HG02885 (cell line): ENCODE data around the gene GUCY1A2.
"Not testable (repeated sequence)": the region's sequence is repeated elsewhere in the genome, so short reads cannot be mapped to it uniquely, and the experiment has no call there.

Experiments used
- ATAC-seq: cut with Tn5 transposase; IDR thresholded peaks from one replicate; pipeline ENCODE4 v1.9.1; 2021; ENCODE audit warnings: mild to moderate bottlenecking; ENCODE audit not compliant: unreplicated experiment, poor library complexity

The GUCY1A2 gene

DNA sequence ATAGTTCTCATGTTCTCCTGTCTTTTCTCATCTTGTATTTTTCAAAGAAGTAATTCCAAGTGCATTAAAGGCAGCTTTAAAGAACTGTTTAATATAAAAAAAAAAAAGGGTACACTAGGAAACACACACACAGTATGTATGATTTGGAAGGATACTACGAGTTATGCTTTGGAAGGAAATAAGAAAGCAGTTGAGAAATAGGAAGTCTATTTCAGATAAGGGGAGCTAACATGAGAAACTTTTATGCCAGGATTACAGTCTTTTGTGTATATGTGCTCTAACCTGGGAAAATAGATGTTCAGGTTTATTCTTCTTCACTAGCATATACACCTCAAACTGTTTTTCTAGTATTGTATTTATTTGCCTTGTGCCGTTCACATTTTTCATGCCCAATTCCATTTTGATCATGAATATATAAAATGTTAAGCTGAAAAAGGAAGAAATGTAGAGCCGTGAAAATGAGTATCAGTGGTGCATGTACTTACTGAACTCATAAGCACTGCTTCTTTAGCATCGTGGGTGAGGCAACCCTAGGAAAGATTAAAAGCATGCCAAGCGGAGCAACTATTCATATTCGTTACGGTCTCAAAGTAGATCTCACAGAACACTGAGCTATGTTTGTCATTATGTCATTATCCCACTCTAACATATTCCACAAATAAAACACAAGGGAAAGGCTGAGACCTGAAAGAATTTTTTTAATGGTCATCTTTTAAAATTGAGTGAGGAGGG lies 59.6 kb downstream of the GUCY1A2 start:
- ATAC-seq = no peak

DNA sequence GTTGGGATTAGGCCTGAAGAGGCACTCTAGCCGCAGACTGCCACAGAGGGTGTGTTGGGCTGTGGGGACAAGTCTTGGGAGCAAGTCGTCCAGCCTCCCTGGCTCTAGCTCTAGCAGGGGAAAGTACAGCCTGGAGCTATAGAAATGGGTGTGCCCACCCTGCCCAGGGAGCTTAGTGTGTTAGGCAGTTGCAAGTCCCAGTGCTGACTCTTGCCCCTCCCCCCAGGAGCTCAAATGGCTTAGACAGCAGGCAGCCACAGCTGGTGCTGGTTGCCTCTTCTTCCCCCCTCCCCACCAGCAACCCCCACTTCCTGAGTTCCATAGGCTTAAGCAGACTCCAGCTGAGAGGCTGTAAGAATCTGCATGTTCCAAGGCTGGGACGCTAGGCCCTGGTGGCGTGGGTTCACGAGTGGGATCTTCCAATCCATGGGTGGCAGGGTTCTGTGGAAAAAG lies 61.2 kb downstream of the GUCY1A2 start:
- ATAC-seq = no peak

DNA sequence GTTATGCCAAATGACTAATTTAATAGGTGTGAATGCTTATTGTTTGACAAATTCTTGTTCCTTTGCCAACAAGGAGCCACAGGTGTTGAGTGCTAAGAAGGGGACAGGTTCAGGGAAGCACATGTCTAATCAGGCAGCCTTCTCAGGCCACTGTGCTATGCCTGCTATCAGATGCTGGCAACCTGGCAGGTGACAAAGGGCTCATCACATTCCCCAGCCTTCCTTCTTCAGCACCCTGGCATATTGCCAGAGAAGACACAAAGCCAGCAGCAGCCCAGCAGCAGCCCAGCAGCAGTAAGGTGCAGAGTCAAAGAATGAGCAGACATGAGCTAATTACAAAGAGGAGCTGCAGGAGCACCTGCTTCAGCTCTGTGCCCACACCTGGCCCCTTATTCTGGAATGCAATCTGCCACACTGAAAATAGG lies 68.2 kb downstream of the GUCY1A2 start:
- no peak for ATAC-seq

DNA sequence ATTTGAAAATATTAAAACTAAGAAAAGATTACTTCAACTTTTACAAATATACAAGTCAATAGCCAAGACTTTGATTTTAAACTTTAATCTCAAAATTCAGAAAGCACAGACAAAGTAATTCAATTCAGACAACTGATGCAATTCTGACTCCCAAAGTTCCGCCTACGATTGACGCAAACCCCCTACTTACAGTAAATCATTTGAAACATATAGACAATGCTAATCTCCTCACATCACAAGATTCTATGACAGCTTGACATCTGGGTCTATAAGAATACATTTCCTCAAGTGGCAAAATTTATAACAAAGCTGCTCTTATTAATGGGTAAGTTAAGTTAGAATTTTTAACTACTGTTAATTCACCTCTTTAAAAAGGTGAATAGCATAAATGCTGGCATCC lies 75.2 kb downstream of the GUCY1A2 start:
- ATAC-seq = no peak

DNA sequence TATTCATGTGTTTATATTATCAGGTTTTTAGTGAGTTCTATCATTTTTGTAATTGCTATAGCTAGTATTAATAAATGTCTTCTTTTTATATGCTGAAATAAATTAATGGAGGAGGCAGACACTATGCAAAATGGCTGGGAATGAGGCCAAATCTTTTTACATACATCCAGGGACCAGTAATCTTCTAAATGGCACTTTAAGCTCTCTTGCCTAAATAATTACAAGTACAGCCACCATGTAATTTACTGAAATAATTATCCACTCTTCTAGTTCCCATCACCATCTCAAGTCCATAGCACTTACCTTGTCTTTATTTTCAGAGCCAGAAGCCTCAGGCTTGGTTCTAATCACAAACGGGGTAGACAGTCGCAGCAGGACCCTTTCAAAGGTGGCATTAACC lies 79.1 kb downstream of the GUCY1A2 start:
- ATAC-seq = no peak

DNA sequence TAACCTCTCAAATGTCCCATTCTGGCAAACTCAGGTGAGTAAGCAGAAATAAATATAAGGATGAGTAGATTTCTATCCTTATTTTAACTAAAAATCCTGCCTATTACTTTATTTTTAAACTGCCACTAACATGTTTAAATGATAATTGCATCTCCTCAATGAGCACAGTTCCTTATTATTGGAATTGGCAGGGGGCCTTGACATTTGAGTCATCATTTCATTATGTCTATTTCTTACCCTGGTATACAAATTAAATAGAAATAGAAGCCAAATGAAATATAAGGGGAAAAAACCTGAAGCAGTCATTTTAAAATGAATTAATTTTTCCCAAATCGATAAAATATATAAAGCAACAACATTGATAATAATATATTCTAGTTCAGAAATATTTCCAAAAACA lies 81.2 kb downstream of the GUCY1A2 start:
- ATAC-seq = no peak

DNA sequence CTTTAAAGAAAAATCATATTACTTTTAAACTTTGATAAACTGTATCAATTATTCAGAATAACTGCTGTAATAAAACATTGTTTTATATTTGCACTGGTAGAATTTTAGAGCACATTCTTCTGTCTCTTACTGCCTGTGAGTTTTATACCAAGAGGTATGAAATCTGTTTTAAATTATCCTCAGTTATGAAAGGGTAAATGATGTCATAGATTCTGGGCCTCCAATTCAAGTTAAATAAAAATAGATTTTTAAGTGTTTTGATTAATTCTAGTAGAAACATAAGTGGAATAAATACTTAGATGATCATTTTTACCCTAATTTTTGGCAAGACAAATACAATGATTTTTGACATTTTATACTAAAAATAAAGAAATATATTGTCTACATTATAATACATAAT lies 93.0 kb downstream of the GUCY1A2 start:
- ATAC-seq = no peak

DNA sequence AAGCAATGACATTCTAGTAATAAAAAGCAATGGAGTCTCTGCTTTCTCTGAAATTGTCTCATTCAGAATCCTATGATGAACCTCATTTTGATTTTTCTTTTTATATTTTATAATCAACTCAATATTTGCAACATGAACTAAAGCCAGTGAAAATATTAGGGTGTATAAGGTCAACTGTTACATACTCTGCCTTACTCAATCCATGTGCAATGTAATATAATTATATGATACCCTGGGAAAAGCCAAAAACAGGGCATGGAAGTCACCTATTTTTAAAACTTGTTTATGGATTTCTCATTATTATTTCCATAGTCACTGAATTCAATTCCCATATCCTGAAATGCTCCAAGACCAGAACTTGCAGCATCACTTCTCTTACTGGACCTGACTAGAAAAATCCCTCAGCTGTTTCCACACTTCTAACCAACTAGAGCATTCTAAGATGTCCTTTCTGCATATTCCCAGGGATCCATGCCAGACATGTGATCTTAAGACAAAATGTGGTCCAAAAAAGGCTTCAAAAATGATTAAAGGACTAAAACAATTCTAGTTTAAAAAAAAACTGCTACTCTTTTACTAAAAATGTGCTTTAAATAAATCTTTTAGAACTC lies 97.3 kb downstream of the GUCY1A2 start:
- ATAC-seq = no peak

DNA sequence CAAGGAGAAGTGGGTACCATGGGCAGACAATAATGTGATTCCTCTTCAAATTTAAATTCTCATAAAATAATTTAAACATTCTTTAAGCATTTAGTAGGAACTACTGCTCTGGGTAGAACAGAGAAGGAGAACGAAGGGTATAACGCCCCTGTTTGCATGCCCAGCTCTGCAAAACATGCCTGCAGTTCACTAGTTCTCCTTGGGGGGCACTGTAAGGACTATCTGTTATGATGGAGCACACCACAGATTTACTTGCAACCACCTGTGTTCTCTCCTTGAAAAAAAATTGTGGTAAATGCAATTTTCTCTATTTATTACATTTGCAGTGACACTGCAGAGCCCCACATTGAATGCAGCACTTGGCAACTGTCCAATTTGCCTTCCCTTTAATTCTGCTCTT lies 100.3 kb downstream of the GUCY1A2 start:
- peak; percentile 90 for ATAC-seq

DNA sequence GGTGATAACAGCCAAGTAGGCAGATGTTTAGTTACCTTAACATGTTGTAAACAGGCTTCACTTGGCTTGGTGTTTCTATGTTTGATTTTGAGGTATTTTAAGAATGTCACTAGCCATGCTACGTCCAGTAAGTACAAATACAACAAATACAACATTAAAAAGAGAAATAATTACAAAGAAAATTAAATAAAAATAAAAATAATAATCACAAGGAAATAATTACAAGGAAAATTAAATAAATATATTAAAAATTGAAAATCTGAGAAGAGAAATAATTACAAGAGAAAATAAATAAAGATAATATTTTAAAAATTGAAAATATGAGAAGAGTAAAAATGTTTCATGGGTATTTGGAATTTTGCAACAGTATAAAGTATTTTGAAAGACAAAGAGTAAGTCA lies 103.9 kb downstream of the GUCY1A2 start:
- ATAC-seq = no peak

DNA sequence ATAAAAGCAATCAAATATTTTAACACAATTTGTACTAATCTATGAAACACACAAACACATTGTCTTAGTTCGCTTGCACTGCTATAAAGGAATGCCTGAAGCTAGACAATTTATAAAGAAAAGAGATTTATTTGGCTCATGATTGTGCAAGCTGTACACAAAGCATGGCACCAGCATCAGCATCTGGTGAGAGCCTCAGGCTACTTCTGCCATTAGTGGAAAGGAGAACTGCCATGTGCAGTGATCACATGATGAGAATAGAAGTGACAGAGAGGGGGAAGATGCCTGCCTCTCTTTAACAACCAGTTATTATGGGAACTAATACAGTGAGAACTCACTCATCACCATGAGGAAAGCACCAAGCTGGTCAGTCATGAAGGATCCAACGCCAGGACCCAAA lies 105.1 kb downstream of the GUCY1A2 start:
- no peak for ATAC-seq

DNA sequence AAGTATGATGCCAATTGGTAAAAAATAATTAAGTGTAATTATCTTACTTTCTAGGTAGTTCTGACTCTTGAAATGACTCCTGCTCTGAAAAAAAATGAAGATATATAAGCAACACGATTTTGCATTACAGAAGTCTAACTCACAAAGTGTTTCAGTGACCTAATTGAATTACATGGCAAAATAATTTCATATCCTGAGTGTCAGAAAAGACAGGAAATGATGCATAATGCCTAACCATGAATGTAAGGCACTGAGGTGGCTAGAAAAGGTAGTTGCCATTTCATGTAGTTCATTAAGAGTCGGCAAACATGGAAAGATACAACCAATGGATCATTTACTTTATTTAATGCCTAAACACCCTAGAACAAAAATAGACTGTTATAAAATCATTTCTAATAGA lies 113.5 kb downstream of the GUCY1A2 start:
- ATAC-seq = no peak

DNA sequence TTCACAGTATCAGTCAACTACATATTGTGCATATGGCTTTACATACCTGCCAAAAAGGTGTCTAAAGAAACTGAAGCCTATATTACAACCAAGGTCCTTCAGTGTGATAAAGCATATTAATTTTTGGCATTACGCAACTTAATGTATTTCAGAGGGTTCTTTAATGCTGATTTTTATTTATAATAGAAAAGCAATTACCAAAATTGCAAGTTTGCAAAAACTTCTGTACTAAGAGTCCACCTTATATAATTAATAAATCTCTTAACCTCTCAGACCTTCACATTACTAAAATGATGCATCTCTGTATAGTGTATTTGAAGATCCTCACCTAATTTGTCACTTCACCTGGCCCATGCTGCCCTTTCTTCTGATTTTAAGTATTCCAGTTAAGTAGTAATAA lies 128.6 kb downstream of the GUCY1A2 start:
- no peak for ATAC-seq

DNA sequence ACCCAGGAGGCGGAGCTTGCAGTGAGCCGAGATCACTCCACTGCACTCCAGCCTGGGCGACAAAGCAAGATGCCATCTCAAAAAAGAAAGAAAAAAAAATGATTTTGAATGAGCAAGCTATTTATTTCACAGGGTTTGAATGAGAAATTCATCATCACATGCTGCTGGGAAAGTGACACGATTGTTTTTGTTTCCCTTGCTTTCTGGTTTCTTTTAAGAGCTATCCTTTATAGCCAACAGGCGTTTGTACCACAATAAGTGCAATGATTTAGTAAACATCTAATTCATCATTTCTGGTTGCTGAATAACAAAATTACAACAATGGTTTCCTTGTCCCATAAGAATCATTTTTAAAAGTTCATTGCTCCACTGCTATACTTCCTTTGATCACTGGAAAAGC lies 129.9 kb downstream of the GUCY1A2 start:
- no peak for ATAC-seq

DNA sequence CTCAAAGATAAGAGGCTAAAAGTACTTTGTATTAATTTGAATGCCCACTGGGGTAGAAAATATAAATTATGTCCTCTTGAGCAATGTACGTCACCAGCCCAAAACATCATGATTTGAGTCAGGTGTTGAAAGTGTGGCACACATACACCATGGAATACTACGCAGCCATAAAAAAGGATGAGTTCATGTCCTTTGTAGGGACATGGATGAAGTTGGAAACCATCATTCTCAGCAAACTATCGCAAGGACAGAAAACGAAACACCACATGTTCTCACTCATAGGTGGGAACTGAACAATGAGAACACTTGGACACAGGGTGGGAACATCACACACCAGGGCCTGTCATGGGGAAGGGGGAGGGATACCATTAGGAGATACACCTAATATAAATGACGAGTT lies 134.6 kb downstream of the GUCY1A2 start:
- ATAC-seq = not testable (repeated sequence)

DNA sequence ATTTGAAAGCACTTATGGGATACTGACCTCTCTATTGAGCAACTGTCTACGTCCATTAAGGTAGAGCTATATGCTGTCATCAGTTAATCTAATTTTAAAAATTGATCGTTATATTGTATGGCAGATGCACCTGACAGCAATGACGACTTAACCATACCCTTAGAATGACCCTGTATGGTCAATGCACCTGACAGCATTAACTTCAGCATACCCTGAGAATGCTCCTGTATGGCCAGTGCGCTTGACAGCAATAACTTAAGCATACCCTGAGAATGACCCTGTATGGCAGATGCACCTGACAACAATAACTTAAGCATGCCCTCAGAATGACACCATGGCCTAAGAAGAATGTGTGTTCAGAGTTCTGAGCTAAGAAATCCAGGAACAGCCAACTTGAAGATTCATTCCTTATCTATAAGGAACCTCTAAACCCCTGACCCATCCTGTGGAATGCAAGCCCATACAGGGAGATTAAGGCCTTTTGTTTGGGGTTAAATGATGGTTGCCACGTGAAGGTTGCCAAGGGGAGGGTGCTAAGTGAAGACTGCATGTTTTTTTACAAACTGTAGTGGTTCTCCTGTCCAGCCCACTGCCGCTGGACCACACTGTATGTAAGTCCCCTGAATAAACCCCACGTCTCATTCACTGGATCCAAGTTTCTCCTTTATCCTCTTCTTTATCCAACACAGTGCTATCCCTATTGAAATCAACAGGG lies 138.3 kb downstream of the GUCY1A2 start:
- no peak for ATAC-seq

DNA sequence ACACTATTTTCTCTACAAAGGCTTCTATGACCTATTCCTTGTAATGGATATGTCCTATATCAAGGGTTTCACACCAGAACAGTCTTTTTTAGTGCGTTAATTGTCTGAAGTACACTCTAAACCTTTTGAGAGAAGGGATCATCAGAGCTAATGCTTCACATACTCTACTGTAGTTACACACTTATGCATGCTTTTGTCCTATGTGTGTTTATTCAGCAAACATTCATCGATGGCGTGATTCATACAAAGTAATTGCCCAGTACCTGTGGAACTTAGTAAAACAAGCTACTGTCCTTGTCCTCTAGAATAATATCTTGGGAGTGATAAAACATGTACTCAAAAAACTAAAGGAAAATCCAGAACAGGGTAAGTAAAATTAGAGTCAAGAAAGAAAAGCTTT lies 139.2 kb downstream of the GUCY1A2 start:
- ATAC-seq = no peak

DNA sequence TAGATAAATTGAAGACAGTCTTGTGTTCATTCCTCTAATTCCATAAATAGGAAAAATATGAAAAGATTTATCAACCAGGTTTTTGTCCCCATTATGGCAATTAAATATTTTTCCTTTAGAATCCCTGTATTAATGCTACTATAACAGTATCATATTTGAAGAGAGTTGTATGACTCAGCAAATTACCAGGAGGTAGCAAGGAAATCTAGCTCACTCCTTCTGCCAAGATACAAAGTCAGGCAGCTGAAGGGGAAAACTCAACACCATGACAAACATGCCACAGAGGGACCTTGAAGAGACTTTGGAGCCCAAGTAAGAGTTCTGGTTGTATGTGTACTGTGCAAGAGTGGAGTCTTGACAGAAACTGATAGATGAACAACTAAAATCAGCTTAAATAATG lies 143.3 kb downstream of the GUCY1A2 start:
- ATAC-seq = no peak

DNA sequence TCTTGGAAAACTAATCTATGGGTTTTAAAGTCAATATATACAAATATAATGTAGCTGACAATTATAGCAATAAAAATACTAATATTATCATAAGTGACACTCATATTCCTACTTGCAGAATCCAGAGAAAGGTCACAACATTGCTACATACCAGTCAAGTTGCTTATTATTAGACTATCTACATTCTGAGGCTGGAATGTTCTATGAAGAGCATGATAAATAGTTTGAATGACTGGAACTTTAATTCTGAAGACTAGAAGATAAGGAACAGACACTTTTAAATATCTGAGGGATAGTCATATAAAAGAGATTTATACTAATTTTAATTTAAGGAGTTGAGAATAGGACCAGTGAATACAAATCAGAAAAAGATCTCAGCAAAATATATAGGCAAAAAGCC lies 146.0 kb downstream of the GUCY1A2 start:
- no peak for ATAC-seq

DNA sequence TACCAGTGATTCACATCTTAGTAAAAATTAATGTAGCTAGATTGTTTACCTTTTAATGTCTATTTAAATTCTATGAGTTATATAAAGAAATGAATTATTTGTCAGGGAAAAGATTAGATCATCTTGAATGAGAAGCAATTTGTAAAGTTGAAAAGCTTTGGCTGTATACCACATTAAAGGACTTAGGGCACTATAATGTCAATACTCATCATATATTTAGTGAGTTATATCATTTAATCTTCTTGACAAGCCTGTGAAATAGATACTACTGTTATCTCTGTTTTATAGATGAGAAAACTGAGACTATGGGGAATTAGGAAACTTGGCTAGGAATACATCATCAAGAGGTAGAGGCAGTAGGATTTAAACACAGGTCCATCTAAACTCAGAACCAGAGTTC lies 160.1 kb downstream of the GUCY1A2 start:
- ATAC-seq = no peak

DNA sequence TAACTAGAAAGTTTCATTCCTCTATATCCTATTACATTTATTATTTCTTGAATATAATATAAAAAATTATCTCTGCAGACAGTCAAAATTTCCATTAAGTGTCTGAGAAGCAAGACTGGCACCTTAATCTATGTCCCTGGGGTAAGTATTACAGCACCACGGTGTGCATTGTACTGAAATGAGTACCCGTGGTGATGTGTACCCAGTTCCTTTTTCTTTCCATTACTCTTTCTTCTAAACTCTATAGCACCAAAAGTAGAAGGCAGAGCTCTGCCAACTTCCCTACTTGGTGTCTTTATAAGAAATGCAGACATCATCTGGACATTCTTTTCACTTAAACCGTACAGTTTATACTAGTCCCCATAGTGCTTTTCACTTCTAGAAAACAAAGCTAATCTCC lies 161.7 kb downstream of the GUCY1A2 start:
- no peak for ATAC-seq

DNA sequence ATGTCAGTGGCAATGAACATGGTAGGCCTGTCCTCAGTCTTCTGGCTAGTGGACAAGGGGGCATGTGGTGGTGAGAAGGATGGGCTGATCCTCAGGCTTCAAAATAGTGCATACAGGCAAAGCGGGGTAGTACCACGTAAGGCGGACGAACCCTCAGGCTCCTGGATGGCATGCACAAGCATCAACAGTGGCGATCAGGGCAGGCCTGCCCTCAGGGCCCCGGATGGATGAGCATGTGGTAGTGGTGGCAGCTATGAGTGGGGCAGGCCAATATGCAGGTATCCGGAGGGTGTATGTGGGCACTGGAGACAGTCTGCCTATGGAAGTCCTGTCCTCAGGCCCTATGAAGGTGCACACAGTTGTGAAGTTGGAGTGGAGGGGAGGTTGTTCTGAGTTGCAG lies 163.8 kb downstream of the GUCY1A2 start:
- no peak for ATAC-seq
